Lower lobe of right lung (tissue), 2 donors: ENCODE results near the gene PADI2. TPM values are rescaled to one million over a fixed set of nuclear protein-coding genes. Genes with fewer than 3 reads are reported as not detected.

Experiments used
- ATAC-seq, 2 donors: fragments of 200-7000 bp; cut with Tn5 transposase; one replicate each; pipeline ENCODE4 v1.9.1; 2020 to 2022; ENCODE audit warnings: mild to moderate bottlenecking in 2 of 2, moderate library complexity in 2 of 2
- DNase-seq: peaks from one replicate; pipeline ENCODE4 v3.0.0-alpha.2; 2020
- H3K27ac ChIP-seq: fragments of 200-600 bp; one replicate; pipeline ENCODE4 v1.8.0; 2022
- H3K27me3 ChIP-seq: fragments of 200-600 bp; one replicate; pipeline ENCODE4 v1.8.0; 2022; ENCODE audit warnings: low read depth
- H3K36me3 ChIP-seq: fragments of 200-600 bp; one replicate; pipeline ENCODE4 v1.8.0; 2022; ENCODE audit warnings: mild to moderate bottlenecking
- H3K4me1 ChIP-seq: fragments of 200-600 bp; one replicate; pipeline ENCODE4 v1.8.0; 2022
- H3K4me3 ChIP-seq: fragments of 200-600 bp; one replicate; pipeline ENCODE4 v1.8.0; 2022; ENCODE audit warnings: mild to moderate bottlenecking
- H3K9me3 ChIP-seq: fragments of 200-600 bp; one replicate; pipeline ENCODE4 v1.8.0; 2022
- intact Hi-C: fragments of 100-400 bp; cut with DNase I; formaldehyde crosslinking; loops from one replicate; pipeline ENCODE4 v1.11.0; 2022
- total RNA-seq: library from RNA; stranded (reverse); fragmentation: NEBNext Ultra II Directional; extraction: Animal tissue kit (Norgen Biotek cat#: 25700); gene quantifications from one replicate; pipeline ENCODE4 v1.2.1, GENCODE V29; 2021
- TF ChIP-seq, protein P1 (sequence below): fragments of 200-600 bp; IDR thresholded peaks from one replicate; pipeline ENCODE4 v1.8.0; 2022; ENCODE audit warnings: antibody characterized with exemption, mild to moderate bottlenecking
- donor health status: DM: no; HTN: yes; CAD: no; lungs with severe emphysema.

The PADI2 gene
- total RNA-seq, 1 donor from 2014 or later = 18.4 TPM

DNA sequence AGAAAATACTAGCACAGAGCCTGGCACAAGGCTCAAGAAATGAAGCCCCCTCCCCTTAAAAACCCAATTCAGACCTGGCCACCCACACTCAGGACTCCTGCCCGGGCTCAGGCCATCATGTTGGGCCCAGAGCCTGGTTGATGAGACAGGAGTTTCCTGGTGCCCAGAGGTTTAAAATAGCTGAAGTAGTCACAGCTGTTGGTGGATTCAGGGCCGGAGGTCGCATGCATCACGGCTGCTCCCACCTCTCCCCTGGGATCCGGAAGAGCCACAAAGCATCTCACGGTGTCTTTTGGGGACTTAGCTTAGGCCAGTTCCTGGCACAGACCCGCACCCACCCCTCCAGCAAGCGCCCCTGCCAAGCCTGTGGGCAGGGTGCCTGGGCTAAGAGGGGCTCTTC is 2.6 kb upstream of the PADI2 start:
- ATAC-seq = no peak
- peaks cover 33% of the 10 kb centered on the region for H3K4me1 ChIP-seq

DNA sequence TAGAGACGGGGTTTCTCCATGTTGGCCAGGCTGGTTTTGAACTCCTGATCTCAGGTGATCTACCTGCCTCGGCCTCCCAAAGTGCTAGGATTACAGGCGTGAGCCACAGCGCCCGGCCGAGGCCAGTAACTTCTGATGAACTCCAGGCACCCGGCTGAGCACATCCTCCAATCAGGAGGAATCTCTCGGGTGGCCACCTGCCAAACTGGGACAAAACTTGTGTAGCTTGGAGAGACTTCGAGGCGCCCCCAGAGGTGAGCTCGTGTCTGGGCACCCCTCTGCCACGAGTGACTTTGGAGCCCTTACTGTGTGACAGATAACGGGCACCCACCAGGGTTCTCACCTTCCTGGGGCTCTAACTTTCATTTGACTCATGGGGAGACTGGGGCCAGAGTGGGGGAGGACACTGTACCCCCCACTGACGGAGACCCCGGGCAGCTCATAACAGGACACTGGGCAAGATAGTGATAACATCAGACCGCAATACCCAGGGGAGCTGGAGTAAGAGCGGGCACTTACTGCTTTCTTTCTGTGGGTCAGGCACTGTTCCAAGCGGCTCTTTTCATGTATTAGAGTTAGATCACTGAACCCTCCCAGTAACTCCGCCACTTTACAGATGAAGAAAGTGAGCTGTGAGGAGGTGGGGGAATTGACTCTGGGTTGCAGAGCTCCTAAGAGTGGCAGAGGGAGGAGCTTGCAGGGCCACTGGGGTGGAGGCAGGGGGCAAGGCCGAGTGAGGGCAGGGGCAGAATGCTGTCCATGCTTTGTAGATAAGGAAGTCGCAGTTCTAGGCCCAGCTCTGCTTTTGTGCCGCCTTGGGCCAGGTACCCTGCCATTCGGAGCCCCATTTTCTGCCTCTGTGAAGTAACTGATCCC is 1.9 kb upstream of the PADI2 start:
- Histone ChIP-seq H3K4me3 (no peak overlapping the region), H3K4me1 (peaks cover 33% of the 10 kb centered on the region), H3K27ac (no peak overlapping the region), H3K9me3 (no peaks in the 10 kb centered on the region), H3K36me3 (no peaks in the 10 kb centered on the region), H3K27me3 (peaks cover 36% of the 10 kb centered on the region)
- no peak for DNase-seq
- ATAC-seq = peak; percentile 3 to 37
- intact Hi-C loops = loop anchor here (10.0 kb wide), 1 partner anchor 114 kb away; no protein-coding TSS in a partner anchor
- TF ChIP-seq, protein P1, sequence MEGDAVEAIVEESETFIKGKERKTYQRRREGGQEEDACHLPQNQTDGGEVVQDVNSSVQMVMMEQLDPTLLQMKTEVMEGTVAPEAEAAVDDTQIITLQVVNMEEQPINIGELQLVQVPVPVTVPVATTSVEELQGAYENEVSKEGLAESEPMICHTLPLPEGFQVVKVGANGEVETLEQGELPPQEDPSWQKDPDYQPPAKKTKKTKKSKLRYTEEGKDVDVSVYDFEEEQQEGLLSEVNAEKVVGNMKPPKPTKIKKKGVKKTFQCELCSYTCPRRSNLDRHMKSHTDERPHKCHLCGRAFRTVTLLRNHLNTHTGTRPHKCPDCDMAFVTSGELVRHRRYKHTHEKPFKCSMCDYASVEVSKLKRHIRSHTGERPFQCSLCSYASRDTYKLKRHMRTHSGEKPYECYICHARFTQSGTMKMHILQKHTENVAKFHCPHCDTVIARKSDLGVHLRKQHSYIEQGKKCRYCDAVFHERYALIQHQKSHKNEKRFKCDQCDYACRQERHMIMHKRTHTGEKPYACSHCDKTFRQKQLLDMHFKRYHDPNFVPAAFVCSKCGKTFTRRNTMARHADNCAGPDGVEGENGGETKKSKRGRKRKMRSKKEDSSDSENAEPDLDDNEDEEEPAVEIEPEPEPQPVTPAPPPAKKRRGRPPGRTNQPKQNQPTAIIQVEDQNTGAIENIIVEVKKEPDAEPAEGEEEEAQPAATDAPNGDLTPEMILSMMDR = no peak

More for the DNA sequence above, 2.6 kb upstream of the PADI2 start:
- no peaks in the 10 kb centered on the region for H3K9me3 ChIP-seq
- intact Hi-C loops = loop anchor here (10.0 kb wide), 1 partner anchor 113 kb away; no protein-coding TSS in a partner anchor
- no peak overlapping the region for H3K4me3 ChIP-seq
- DNase-seq = no peak
- H3K27ac ChIP-seq = no peak overlapping the region
- H3K27me3 ChIP-seq = peaks cover 31% of the 10 kb centered on the region
- H3K36me3 ChIP-seq = no peaks in the 10 kb centered on the region
- TF ChIP-seq, protein P1 = no peak

DNA sequence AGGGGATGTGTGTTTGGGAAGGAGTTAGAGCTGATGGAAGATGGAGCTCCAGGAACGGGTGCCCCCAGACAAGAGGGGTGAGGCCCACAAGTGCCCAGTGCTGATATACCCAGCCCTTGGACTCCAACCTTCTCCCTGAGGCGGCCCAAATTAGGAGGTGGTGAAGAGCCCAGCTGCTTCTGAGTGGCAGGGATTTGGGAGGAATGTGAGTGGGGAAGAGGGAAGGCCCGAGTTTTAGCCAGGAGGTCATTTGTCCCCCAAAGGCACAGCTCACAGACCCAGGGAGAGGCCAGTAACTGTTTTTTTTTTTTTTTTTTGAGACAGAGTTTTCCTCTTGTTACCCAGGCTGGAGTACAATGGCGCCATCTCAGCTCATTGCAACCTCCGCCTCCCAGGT is 1.2 kb upstream of the PADI2 start:
- Histone ChIP-seq H3K4me1 (peaks cover 33% of the 10 kb centered on the region), H3K27ac (no peak overlapping the region), H3K36me3 (no peaks in the 10 kb centered on the region), H3K4me3 (no peak overlapping the region), H3K27me3 (peaks cover 42% of the 10 kb centered on the region), H3K9me3 (no peaks in the 10 kb centered on the region)
- TF ChIP-seq, protein P1 = no peak
- DNase-seq (no peak), ATAC-seq (no peak)
- intact Hi-C loops = loop anchor here (10.0 kb wide), 1 partner anchor 114 kb away; no protein-coding TSS in a partner anchor

DNA sequence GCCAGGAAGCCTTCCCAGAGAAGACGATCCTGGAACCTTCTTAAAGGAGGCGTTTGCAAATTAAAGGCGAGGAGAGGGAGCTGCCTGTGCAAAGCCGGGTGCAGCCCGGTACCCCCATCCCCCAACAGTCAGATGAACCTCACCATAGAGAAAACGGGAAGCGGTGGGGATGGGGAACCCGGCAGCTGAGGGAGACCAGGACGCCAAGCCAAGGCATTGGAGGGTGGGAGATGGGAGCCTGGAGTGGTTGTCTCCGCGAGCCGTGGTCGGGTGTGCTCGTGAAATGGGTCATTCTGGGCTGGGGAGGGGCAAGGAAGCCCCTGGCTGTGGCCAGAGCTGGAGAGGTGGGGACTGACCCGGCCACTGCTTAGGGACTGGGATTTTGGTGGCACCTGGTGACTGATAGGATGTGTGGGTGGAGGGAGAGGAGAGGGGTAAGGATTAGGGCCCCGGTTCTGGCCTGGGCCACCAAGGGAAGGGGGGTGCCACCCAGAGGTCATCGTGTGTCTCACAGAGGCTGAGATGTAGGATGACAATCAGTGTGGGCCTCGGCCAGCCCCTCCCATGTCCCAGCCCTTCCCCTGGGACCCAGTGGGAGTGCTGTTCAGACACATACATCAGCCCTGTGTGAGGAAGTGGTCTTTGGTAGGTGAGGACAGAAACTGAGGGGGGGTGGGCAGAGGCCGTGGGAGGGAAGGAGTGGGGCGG is 676 bp upstream of the PADI2 start:
- intact Hi-C loops = loop anchor here (10.0 kb wide), 1 partner anchor 115 kb away; no protein-coding TSS in a partner anchor
- Histone ChIP-seq H3K4me3 (peak overlapping the region; percentile 55), H3K4me1 (peaks cover 33% of the 10 kb centered on the region), H3K36me3 (no peaks in the 10 kb centered on the region), H3K9me3 (no peaks in the 10 kb centered on the region), H3K27ac (no peak overlapping the region), H3K27me3 (peaks cover 42% of the 10 kb centered on the region)
- ATAC-seq = peak; percentile 38 to 41
- DNase-seq = peak; percentile 75
- TF ChIP-seq, protein P1 = no peak

DNA sequence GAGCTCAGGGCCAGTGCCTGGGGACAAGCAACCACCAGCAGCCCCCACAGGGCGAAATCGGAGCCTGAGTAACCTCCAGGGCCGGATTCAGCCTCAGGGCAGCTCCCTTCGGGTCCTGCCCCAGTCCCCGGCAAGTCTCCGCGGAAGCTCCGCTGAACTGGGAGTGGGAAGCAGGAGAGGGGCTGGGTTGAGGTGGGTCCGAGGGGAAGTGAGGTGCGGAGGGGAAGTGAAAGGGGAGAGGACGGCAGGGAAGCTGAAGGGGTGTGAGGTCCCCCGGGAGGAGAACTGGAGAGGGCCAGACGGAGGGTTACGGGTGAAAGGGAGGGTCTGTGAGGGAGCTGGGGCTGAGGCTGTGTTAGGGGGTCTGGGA is 560 bp downstream of the PADI2 start:
- peaks cover 33% of the 10 kb centered on the region for H3K4me1 ChIP-seq
- TF ChIP-seq, protein P1 = no peak
- H3K4me3 ChIP-seq = peak overlapping the region; percentile 55
- intact Hi-C loops = no loop called here
- H3K36me3 ChIP-seq = no peaks in the 10 kb centered on the region
- no peak for DNase-seq
- peak in 1 of 2 donors; percentile 15 for ATAC-seq
- H3K27ac ChIP-seq = no peak overlapping the region
- peaks cover 42% of the 10 kb centered on the region for H3K27me3 ChIP-seq
- no peaks in the 10 kb centered on the region for H3K9me3 ChIP-seq
